ENCODE measurements around the gene SUFU. TPM values are rescaled to one million over a fixed set of nuclear protein-coding genes. Genes with fewer than 3 reads are reported as not detected.

The SUFU gene
- total RNA-seq, 1 donor from 2014 or later, result 6.2 TPM

DNA sequence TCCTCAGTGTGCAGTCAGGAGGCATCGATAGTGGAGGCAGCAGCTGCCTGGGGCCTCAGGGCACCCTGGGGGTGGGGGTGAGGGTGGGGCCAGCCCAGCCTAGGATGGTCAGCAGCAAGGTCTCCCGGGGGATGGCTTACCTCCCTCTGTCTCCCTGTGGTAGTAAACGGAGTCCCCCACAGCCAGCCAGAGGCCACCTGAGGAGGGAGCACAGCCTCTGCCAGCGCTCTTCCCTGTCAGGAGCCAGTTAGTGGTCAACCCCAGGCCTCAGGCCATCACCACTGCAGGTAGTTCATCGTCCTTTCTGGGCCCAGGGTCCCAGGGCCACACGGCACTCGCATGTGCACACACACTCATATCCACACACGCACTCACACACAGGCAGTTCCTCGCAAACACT, 23.4 kb upstream of the SUFU start:
- TF ChIP-seq, protein P1, sequence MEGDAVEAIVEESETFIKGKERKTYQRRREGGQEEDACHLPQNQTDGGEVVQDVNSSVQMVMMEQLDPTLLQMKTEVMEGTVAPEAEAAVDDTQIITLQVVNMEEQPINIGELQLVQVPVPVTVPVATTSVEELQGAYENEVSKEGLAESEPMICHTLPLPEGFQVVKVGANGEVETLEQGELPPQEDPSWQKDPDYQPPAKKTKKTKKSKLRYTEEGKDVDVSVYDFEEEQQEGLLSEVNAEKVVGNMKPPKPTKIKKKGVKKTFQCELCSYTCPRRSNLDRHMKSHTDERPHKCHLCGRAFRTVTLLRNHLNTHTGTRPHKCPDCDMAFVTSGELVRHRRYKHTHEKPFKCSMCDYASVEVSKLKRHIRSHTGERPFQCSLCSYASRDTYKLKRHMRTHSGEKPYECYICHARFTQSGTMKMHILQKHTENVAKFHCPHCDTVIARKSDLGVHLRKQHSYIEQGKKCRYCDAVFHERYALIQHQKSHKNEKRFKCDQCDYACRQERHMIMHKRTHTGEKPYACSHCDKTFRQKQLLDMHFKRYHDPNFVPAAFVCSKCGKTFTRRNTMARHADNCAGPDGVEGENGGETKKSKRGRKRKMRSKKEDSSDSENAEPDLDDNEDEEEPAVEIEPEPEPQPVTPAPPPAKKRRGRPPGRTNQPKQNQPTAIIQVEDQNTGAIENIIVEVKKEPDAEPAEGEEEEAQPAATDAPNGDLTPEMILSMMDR (conservative IDR thresholded peaks at IDR 0.05; ENCODE audit: low read depth, low read length), result no peak
- no peak overlapping the region for H3K4me3 ChIP-seq (ENCODE audit: low read depth, low read length)
- DNase-seq (ENCODE audit: low read depth), result no peak

DNA sequence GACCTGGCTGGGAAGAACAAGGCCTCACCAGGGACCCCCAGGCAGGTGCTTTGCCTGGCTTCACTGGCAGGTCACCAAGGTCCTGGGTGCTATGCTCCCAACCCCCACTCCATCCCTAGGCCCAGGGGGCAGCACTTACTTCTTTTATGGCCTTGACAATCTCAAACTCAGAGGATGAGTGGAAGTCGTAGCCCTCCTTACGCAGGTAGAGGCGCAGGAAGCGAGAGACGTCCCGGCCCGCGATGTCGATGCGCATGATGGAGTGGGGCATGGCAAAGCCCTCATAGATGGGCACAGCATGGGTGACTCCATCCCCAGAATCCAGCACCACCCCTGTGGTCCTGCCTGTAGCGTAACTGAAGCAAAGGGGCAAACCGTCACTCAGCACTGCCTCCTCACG, 19.8 kb upstream of the SUFU start:
- TF ChIP-seq, protein P1 (conservative IDR thresholded peaks at IDR 0.05; ENCODE audit: low read depth, low read length), result no peak
- DNase-seq (ENCODE audit: low read depth), result no peak
- H3K4me3 ChIP-seq (ENCODE audit: low read depth, low read length), result no peak overlapping the region

DNA sequence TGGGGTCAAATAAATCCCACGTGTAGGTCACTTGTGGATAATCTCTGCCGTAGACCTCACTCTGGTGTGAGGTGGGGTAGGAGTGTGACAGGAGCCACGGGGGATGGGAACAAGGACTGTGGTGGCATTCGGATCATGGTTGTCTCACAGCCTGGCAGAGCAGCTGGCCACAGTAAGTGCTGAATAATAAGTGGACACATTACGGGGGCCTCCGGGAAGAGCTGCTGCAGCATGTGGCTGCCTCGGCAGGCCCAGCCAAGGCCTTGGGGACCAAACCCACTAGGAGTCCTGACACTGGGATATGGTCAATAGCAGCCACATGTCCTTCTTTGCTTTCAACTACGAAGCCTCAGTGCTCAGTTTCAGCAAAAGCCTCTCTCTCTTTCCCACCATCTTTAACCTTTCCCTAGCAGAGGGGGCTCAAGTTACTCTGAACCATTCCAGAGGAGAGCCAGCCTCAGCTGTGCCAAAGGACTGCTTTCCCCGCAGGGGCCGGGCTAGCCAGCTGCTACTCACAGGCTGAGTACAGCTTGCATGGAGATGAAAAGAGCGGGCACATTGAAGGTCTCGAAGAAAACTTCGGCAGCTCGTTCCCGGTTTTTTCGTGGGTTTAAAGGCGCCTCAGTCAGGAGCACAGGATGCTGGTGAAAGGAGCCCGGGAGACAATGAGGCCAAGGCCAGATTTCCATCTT, 18.5 kb upstream of the SUFU start:
- TF ChIP-seq, protein P1 (conservative IDR thresholded peaks at IDR 0.05; ENCODE audit: low read depth, low read length), result no peak
- no peak overlapping the region for H3K4me3 ChIP-seq (ENCODE audit: low read depth, low read length)
- no peak for DNase-seq (ENCODE audit: low read depth)

DNA sequence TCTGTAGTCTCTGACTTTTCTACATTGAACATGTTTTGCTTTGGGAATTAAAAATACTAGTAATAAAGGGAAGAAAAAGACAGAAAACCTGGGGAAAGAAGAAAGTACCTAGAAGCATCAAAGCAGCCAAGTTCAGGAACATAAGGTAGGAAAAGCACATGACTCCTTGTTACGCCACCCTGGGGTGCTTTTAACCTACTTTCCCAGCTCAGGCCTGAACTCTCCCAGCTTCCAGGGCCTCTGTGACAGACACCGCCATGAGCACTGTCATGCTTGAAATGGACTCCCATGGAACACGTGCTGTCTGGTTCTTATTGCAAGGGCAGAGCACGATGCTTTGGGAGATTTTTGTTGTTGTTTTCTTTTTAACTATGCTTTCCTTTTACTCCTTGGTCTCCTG, 12.6 kb upstream of the SUFU start:
- TF ChIP-seq, protein P1 (conservative IDR thresholded peaks at IDR 0.05; ENCODE audit: low read depth, low read length), result no peak
- no peak overlapping the region for H3K4me3 ChIP-seq (ENCODE audit: low read depth, low read length)
- no peak for DNase-seq (ENCODE audit: low read depth)

DNA sequence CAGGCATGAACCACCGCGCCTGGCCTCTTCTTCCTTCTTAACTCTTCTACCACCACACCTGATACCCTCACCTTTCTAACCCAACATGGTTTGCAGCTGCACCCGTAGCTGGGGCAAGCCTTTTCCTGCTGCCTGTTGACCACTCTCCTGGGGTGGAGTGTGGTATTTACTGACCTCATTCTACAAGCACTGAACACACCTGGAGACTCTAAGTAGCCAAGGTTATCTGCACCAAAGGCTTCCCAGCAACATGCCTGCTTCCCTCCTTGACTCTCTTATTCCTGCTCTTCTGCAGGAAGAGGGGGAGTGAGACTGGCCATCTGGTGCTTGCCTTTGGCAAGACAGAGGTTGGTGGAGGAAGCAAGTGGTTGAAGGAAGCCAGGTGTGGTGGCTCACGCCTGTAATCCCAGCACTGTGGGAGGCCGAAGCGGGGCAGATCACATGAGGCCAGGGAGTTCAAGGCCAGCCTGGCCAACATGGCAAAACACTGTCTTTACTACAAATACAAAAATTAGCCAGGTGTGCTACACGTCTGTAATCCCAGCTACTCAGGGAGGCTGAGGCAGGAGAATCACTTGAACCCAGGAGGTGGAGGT, 11.3 kb upstream of the SUFU start:
- no peak overlapping the region for H3K4me3 ChIP-seq (ENCODE audit: low read depth, low read length)
- DNase-seq (ENCODE audit: low read depth), result no peak
- TF ChIP-seq, protein P1 (conservative IDR thresholded peaks at IDR 0.05; ENCODE audit: low read depth, low read length), result no peak

DNA sequence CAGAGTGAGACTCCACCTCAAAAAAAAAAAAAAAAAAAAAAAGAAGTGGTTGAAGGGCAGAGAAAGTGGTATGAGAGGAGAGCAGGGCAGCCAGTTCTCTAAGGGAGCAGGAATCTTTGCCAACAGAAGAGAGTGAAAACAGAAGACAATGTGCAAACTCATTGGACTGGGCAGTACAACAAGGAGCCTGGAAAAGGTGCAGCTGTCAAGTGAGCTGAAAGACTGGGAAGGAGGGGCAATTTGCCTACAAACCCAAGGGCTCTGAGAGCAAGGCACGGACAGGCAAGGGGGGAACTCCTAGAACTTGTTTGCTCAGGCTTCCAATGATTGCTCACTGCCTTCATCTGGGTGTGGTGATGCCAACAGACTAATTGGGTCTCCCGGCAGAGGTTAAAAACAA, 10.8 kb upstream of the SUFU start:
- TF ChIP-seq, protein P1 (conservative IDR thresholded peaks at IDR 0.05; ENCODE audit: low read depth, low read length), result no peak
- no peak for DNase-seq (ENCODE audit: low read depth)
- H3K4me3 ChIP-seq (ENCODE audit: low read depth, low read length), result no peak overlapping the region

DNA sequence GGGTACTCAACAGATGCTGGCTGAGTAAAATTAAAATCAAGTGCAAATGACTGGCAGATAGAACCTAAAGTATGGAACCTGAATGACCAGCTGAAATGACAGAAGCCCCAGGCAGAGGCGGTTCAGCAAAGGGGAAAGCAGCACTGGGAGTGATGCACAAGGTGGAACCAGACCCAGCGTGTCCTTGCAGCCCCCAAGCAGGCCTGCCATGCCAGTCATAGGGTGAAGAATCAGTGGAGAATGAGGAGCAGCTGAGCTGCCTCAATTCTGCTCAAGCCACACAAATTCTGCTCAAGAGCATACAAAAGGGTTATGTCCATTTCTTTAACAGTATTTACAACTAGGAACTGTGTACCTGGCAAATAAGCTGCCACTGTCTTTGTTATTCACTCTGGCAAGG, 10.0 kb upstream of the SUFU start:
- DNase-seq (ENCODE audit: low read depth), result no peak
- no peak overlapping the region for H3K4me3 ChIP-seq (ENCODE audit: low read depth, low read length)
- TF ChIP-seq, protein P1 (conservative IDR thresholded peaks at IDR 0.05; ENCODE audit: low read depth, low read length), result no peak

Measured in epithelial cell of proximal tubule (primary cell).